Fibroblast of the conjunctiva (primary cell): ENCODE data around the gene ITGAL.
"Not testable (repeated sequence)": the region's sequence is repeated elsewhere in the genome, so short reads cannot be mapped to it uniquely, and the experiment has no call there.

Source experiments
- DNase-seq: peaks from one replicate; pipeline ENCODE4 v3.0.0-alpha.2; 2010; ENCODE audit warnings: low read depth

ITGAL gene

GRCh38 chr16:30472328-30472942 lies at the start of gene ITGAL:
Gene ITGAL, plus strand, starts transcription at chr16:30472742. Its CDS starts 96 bp downstream, at chr16:30472838.
- DNase-seq = no peak

- DNase-seq = no peak
Observed at GRCh38 chr16:30428055-30428454, 44.5 kb upstream of the ITGAL start.

- no peak for DNase-seq
Observed at GRCh38 chr16:30429418-30429677, 43.2 kb upstream of the ITGAL start.

GRCh38 chr16:30429678-30430427 lies 42.7 kb upstream of the ITGAL start, which contains the start of gene DCTPP1:
Gene DCTPP1, minus strand, starts transcription at chr16:30430030. Its CDS starts 50 bp downstream, at chr16:30429980.
- peak; percentile 93 for DNase-seq

- no peak for DNase-seq
Observed at GRCh38 chr16:30430428-30430970, 42.0 kb upstream of the ITGAL start.

- no peak for DNase-seq
Observed at GRCh38 chr16:30434852-30435251, 37.7 kb upstream of the ITGAL start.

- DNase-seq = no peak
Observed at GRCh38 chr16:30437511-30438046, 35.0 kb upstream of the ITGAL start.

GRCh38 chr16:30438835-30439234 lies 33.7 kb upstream of the ITGAL start:
- no peak for DNase-seq

GRCh38 chr16:30439720-30440348 lies 32.7 kb upstream of the ITGAL start:
- no peak for DNase-seq

GRCh38 chr16:30443631-30444030 lies 28.9 kb upstream of the ITGAL start:
- no peak for DNase-seq

- DNase-seq = no peak
Observed at GRCh38 chr16:30444231-30445148, 28.1 kb upstream of the ITGAL start.

GRCh38 chr16:30445149-30445407 lies 27.5 kb upstream of the ITGAL start:
- DNase-seq = no peak

GRCh38 chr16:30445408-30446202 lies 26.9 kb upstream of the ITGAL start, which contains the start of gene SEPHS2:
Gene SEPHS2, minus strand, starts transcription at chr16:30445874. Its CDS starts 147 bp downstream, at chr16:30445727.
- DNase-seq = peak; percentile 97

GRCh38 chr16:30446203-30446595 lies 26.3 kb upstream of the ITGAL start:
- DNase-seq = no peak

- DNase-seq = no peak
Observed at GRCh38 chr16:30447512-30448226, 24.9 kb upstream of the ITGAL start.

- no peak for DNase-seq
Observed at GRCh38 chr16:30449116-30449435, 23.5 kb upstream of the ITGAL start.

- not testable (repeated sequence) for DNase-seq
Observed at GRCh38 chr16:30452709-30453580, 19.6 kb upstream of the ITGAL start.

- DNase-seq = no peak
Observed at GRCh38 chr16:30456302-30456701, 16.2 kb upstream of the ITGAL start.

- DNase-seq = no peak
Observed at GRCh38 chr16:30457256-30457655, 15.3 kb upstream of the ITGAL start.
